ENCODE results near the gene ANK3. TPM values are rescaled to one million over a fixed set of nuclear protein-coding genes. Genes with fewer than 3 reads are reported as not detected.

The ANK3 gene
- total RNA-seq, 1 experiment from 2014 or later, result 15.3 TPM

DNA sequence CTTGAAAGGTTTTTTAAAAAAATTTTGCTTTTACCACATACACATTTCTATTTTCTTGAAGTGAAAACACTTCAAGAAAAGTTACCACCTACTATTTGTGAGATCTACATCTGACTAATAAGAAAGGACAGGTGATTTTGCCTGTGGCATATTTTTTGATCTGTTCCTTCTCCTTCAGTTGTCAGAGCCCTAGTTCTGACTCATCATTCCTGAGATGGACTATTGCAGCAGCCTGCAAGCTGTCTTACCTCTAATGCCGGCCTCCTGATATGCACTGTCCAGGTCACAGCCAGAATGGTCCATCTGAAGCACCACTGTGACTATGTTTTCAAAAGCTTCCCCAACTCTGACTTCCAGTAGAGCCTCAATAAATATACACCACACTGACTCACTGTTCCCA is 28.2 kb upstream of the ANK3 start:
- Histone ChIP-seq H3K36me3 (ENCODE audit: control insufficient read depth in 1 of 2, insufficient read depth in 2 of 2, low read length in 2 of 2) (no peaks in the 10 kb centered on the region), H4K20me1 (ENCODE audit: insufficient read depth) (no peaks in the 10 kb centered on the region), H3K9me2 (ENCODE audit: insufficient read depth) (no peaks in the 10 kb centered on the region), H3K4me3 (replicated peaks in 1 of 2; ENCODE audit: low read depth in 1 of 2, low read length in 2 of 2) (no peak overlapping the region), H3K27me3 (ENCODE audit: insufficient read depth, low read length) (no peaks in the 10 kb centered on the region), H3K9me3 (ENCODE audit: control insufficient read depth in 1 of 2, insufficient read depth in 1 of 2, low read depth in 1 of 2, low read length in 2 of 2) (no peaks in the 10 kb centered on the region), H2AFZ (ENCODE audit: low read depth, low read length, poor library complexity, severe bottlenecking) (no peak overlapping the region), H3K9ac (ENCODE audit: low read length) (no peak overlapping the region), H3K79me2 (ENCODE audit: insufficient read depth, low read length) (no peaks in the 10 kb centered on the region), H3K4me2 (ENCODE audit: low read length) (no peak overlapping the region), H3K4me1 (ENCODE audit: control insufficient read depth in 1 of 2, insufficient read depth in 2 of 2, low read length in 2 of 2) (peaks cover 3 to 20% of the 10 kb centered on the region in 2 experiments; a peak in 3 of 4 replicates), H3K27ac (ENCODE audit: low read depth, low read length) (no peak overlapping the region)
- POLR2A ChIA-PET, result no interaction called here
- CTCF ChIA-PET, result no interaction called here
- peak; percentile 42; the same call in 1 of the 2 replicates for ATAC-seq
- intact Hi-C loops (cut with micrococcal nuclease), result no loop called here
- RAD21 ChIA-PET (ENCODE audit: low non-redundant PET in 1 of 2, low total read pairs in 2 of 2, uncharacterized antibody in 2 of 2, unreplicated experiment in 2 of 2), result no interaction called here
- no TSS peak for BruUV-seq (replicated peaks)
- no peak for DNase-seq (ENCODE audit: low read depth, low spot score)
- TF ChIP-seq POLR2A (IDR thresholded peaks at IDR 0.05; ENCODE audit: borderline replicate concordance, extremely low read depth, insufficient read depth, insufficient read length) (no peak), RAD21 (IDR thresholded peaks at IDR 0.05; ENCODE audit: low read depth) (no peak), EZH2 (IDR thresholded peaks at IDR 0.05) (no peak), SP1 (IDR thresholded peaks at IDR 0.05; ENCODE audit: low read depth) (no peak), SIN3A (IDR thresholded peaks at IDR 0.05; ENCODE audit: low read depth) (no peak), ELF1 (IDR thresholded peaks at IDR 0.05; ENCODE audit: borderline replicate concordance, low read depth) (no peak), SRF (IDR thresholded peaks at IDR 0.05; ENCODE audit: low read depth) (no peak), ZNF274 (IDR thresholded peaks at IDR 0.05; ENCODE audit: low read depth, low read length) (no peak), ZFX (IDR thresholded peaks at IDR 0.05) (no peak), EZH2phosphoT487 (IDR thresholded peaks at IDR 0.05; ENCODE audit: borderline replicate concordance) (no peak), POLR2AphosphoS5 (IDR thresholded peaks at IDR 0.05; ENCODE audit: low read depth, low read length) (no peak), ATF3 (IDR thresholded peaks at IDR 0.05) (no peak), CTCF (IDR thresholded peaks at IDR 0.05 in 2 of 3, conservative IDR thresholded peaks at IDR 0.05 in 1 of 3; ENCODE audit: borderline replicate concordance in 1 of 3, insufficient read depth in 1 of 3, low read depth in 2 of 3, low read length in 2 of 3) (no peak), EGR1 (IDR thresholded peaks at IDR 0.05; ENCODE audit: low read depth) (no peak)
- TF ChIP-seq, protein P1, sequence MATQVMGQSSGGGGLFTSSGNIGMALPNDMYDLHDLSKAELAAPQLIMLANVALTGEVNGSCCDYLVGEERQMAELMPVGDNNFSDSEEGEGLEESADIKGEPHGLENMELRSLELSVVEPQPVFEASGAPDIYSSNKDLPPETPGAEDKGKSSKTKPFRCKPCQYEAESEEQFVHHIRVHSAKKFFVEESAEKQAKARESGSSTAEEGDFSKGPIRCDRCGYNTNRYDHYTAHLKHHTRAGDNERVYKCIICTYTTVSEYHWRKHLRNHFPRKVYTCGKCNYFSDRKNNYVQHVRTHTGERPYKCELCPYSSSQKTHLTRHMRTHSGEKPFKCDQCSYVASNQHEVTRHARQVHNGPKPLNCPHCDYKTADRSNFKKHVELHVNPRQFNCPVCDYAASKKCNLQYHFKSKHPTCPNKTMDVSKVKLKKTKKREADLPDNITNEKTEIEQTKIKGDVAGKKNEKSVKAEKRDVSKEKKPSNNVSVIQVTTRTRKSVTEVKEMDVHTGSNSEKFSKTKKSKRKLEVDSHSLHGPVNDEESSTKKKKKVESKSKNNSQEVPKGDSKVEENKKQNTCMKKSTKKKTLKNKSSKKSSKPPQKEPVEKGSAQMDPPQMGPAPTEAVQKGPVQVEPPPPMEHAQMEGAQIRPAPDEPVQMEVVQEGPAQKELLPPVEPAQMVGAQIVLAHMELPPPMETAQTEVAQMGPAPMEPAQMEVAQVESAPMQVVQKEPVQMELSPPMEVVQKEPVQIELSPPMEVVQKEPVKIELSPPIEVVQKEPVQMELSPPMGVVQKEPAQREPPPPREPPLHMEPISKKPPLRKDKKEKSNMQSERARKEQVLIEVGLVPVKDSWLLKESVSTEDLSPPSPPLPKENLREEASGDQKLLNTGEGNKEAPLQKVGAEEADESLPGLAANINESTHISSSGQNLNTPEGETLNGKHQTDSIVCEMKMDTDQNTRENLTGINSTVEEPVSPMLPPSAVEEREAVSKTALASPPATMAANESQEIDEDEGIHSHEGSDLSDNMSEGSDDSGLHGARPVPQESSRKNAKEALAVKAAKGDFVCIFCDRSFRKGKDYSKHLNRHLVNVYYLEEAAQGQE (IDR thresholded peaks at IDR 0.05; ENCODE audit: low read depth), result no peak
